Testis (tissue), 3 donors: ENCODE measurements around the gene TEAD3. TPM values are rescaled to one million over a fixed set of nuclear protein-coding genes. Genes with fewer than 3 reads are reported as not detected.

ENCODE experiments used
- DNase-seq: peaks from one replicate; pipeline ENCODE4 v3.0.0-alpha.2; 2019
- H3K27ac ChIP-seq, 2 donors: fragments of 200-600 bp; sonication (generic); one replicate each; pipeline ENCODE4 v1.5.1; 2019
- H3K27me3 ChIP-seq: fragments of 200-600 bp; sonication (generic); one replicate; pipeline ENCODE4 v1.5.1; 2019
- H3K36me3 ChIP-seq: fragments of 200-600 bp; sonication (generic); one replicate; pipeline ENCODE4 v1.5.1; 2017; ENCODE audit warnings: low read depth; ENCODE audit errors: missing control alignments
- H3K4me1 ChIP-seq: fragments of 200-600 bp; sonication (generic); one replicate; pipeline ENCODE4 v1.5.1; 2019
- H3K4me3 ChIP-seq, 2 donors: fragments of 200-600 bp; sonication (generic); one replicate each; pipeline ENCODE4 v1.5.1; 2017 to 2019
- H3K9me3 ChIP-seq: fragments of 200-600 bp; sonication (generic); one replicate; pipeline ENCODE4 v1.5.1; 2017
- POLR2A ChIP-seq: fragments of 450-650 bp; IDR thresholded peaks from one replicate; pipeline ENCODE4 v1.6.1; 2017; ENCODE audit warnings: antibody characterized with exemption, mild to moderate bottlenecking, moderate library complexity
- WGBS, 2 donors: methylation state at CpG; one replicate each; pipeline ENCODE4 v1.1.5; 2018; 5-methylcytosine and 5-hydroxymethylcytosine counted together
- intact Hi-C: fragments of 100-400 bp; cut with DNase I; formaldehyde crosslinking; loops from one replicate; pipeline ENCODE4 v1.15.1; 2023; ENCODE audit warnings: low total_unique reads
- polyA plus RNA-seq: library from polyadenylated mRNA; stranded (reverse); fragments of 350-450 nt; fragmentation: Illumina TruSeq; extraction: RNeasy Lipid Tissue Mini Kit (QIAGEN cat#74804); gene quantifications from one replicate; pipeline ENCODE4 v1.2.3, GENCODE V29; 2014; ENCODE audit warnings: low read depth, low replicate concordance; ENCODE audit not compliant: insufficient read depth
- total RNA-seq, 2 donors: library from RNA; depleted of rRNA; stranded (reverse); fragments of >200 nt; gene quantifications; one replicate each; pipeline ENCODE4 v1.2.3, GENCODE V29; 2016
- TF ChIP-seq, protein P1 (sequence below), 3 experiments: fragments of 450-650 bp in 2 of 3; fragments of 200-600 bp in 1 of 3; sonication (generic) in 1 of 3; IDR thresholded peaks; one replicate each; pipeline ENCODE4 v1.5.1; 2016 to 2019; ENCODE audit warnings: antibody characterized with exemption in 3 of 3, mild to moderate bottlenecking in 2 of 3, moderate library complexity in 1 of 3

The TEAD3 gene
- total and polyA plus RNA-seq, 3 donors from 2014 or later = 10.6 to 17.8 (median 16.2) TPM

DNA sequence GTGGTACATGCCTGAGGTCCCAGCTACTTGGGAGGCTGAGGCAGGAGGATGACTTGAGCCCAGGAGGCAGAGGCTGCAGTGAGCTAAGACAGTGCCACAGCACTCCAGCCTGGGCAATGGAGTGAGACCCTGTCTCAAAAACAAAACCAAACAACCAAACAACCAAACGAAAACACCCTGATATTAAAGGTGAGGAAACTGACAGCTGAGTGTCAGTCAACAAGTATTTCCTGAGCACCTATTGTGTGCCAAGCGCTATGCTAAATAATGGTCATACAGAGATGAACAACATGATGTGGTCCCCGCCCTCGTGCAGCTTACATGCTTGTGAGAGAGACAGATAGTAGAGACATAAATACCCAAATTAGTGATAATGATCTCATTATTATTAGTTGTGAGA is 17.7 kb upstream of the TEAD3 start:
- H3K27ac ChIP-seq = no peak overlapping the region
- WGBS, 2 donors = 85 to 90% methylated on average over 4 of the region's 4 CpGs

DNA sequence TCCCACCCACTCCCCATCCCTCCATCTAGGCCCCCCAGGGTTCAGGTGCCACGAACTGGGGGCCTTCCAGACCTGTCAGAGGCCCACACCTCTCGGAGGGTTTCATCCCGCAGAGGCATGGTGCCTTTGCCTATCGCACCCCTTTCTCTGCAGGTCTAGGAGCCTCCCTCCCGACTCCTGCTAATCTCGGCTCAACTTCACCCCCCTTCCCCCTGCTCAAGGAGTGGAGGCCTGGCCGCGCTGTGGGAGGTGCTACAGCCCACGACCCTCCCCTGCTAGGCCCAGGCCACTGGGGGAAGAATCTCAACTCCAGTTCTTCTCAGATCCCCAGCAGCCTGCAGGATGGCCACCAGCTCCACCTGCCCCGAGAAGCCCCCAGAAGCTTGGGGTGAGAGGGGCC is 15.9 kb upstream of the TEAD3 start, which contains the start of gene TULP1:
TSS of gene TULP1 (minus strand) at position 157 of the 400 bp plus-strand sequence. CDS start at position 119, 38 bp downstream.
- TF ChIP-seq, protein P1, sequence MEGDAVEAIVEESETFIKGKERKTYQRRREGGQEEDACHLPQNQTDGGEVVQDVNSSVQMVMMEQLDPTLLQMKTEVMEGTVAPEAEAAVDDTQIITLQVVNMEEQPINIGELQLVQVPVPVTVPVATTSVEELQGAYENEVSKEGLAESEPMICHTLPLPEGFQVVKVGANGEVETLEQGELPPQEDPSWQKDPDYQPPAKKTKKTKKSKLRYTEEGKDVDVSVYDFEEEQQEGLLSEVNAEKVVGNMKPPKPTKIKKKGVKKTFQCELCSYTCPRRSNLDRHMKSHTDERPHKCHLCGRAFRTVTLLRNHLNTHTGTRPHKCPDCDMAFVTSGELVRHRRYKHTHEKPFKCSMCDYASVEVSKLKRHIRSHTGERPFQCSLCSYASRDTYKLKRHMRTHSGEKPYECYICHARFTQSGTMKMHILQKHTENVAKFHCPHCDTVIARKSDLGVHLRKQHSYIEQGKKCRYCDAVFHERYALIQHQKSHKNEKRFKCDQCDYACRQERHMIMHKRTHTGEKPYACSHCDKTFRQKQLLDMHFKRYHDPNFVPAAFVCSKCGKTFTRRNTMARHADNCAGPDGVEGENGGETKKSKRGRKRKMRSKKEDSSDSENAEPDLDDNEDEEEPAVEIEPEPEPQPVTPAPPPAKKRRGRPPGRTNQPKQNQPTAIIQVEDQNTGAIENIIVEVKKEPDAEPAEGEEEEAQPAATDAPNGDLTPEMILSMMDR (IDR thresholded peaks at IDR 0.05) = no peak
- no peak for TF ChIP-seq POLR2A
- intact Hi-C loops = no loop called here
- Histone ChIP-seq H3K9me3 (no peaks in the 10 kb centered on the region), H3K4me1 (no peaks in the 10 kb centered on the region), H3K4me3 (peak within 1 kb of the TSS in 1 of 2 donors; percentile 18), H3K27me3 (no peaks in the 10 kb centered on the region), H3K27ac (no peak within 1 kb of the TSS), H3K36me3 (no peaks in the 10 kb centered on the region)
- WGBS, 2 donors = 62 to 79% methylated on average over 7 to 10 of the region's 10 CpGs
- DNase-seq = no peak

More for the DNA sequence above, 17.7 kb upstream of the TEAD3 start:
- no peaks in the 10 kb centered on the region for H3K4me1 ChIP-seq
- TF ChIP-seq POLR2A = no peak
- TF ChIP-seq, protein P1 (IDR thresholded peaks at IDR 0.05) = no peak
- no peak for DNase-seq
- intact Hi-C loops = no loop called here
- no peaks in the 10 kb centered on the region for H3K9me3 ChIP-seq
- no peaks in the 10 kb centered on the region for H3K36me3 ChIP-seq
- no peaks in the 10 kb centered on the region for H3K27me3 ChIP-seq
- H3K4me3 ChIP-seq = no peak overlapping the region

DNA sequence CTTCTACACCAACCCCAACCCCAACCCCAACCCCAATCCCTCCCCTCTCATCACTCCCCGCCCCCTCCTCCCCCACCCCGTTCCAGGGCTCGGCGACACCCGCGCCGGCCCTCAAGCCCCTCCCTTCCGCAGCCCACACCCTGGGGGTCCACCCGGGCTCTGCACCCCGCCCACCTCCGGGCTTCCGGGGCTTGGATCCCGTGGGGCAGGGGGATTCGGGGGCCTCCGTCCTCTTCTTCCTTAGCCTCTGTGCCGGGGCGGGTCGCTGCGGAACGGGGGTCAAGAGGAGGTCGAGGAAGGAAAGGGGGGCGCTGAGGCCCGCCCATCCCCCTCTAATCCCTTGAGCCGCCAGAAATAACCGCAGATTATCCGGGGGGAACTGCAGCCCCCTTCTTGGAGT is 15.1 kb upstream of the TEAD3 start:
- Histone ChIP-seq H3K4me1 (no peaks in the 10 kb centered on the region), H3K27me3 (no peaks in the 10 kb centered on the region), H3K27ac (no peak overlapping the region), H3K36me3 (no peaks in the 10 kb centered on the region), H3K4me3 (peak overlapping the region in 1 of 2 donors; percentile 18), H3K9me3 (no peaks in the 10 kb centered on the region)
- TF ChIP-seq, protein P1 (IDR thresholded peaks at IDR 0.05) = no peak
- no peak for TF ChIP-seq POLR2A
- 7 to 18% methylated on average over 11 to 26 of the region's 26 CpGs for WGBS, 2 donors
- intact Hi-C loops = no loop called here
- DNase-seq = no peak

DNA sequence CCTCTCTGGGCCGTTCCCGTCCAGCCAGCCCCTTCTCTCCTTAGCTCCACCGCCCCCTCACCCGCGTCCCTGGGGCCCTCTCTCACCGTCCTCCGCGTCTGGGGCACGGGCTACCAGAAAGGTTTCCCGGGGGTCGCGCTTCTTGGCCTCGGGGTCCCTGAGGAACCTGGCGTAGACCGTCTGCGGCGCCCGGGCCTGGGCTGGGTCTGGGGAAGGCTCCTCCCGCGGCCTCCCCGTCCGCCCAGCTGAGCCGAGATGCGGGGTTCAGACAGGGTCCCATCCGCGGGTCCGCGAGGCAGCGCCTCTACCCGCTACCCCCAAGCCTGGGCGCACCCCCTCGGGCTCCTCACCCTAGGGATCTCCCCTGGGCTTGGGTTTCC is 14.7 kb upstream of the TEAD3 start:
- Histone ChIP-seq H3K9me3 (no peaks in the 10 kb centered on the region), H3K36me3 (no peaks in the 10 kb centered on the region), H3K27me3 (no peaks in the 10 kb centered on the region), H3K4me1 (no peaks in the 10 kb centered on the region), H3K4me3 (no peak overlapping the region), H3K27ac (no peak overlapping the region)
- 9 to 14% methylated on average over 26 to 31 of the region's 32 CpGs for WGBS, 2 donors
- no peak for TF ChIP-seq POLR2A
- TF ChIP-seq, protein P1 (IDR thresholded peaks at IDR 0.05) = no peak
- intact Hi-C loops = no loop called here
- DNase-seq = no peak

DNA sequence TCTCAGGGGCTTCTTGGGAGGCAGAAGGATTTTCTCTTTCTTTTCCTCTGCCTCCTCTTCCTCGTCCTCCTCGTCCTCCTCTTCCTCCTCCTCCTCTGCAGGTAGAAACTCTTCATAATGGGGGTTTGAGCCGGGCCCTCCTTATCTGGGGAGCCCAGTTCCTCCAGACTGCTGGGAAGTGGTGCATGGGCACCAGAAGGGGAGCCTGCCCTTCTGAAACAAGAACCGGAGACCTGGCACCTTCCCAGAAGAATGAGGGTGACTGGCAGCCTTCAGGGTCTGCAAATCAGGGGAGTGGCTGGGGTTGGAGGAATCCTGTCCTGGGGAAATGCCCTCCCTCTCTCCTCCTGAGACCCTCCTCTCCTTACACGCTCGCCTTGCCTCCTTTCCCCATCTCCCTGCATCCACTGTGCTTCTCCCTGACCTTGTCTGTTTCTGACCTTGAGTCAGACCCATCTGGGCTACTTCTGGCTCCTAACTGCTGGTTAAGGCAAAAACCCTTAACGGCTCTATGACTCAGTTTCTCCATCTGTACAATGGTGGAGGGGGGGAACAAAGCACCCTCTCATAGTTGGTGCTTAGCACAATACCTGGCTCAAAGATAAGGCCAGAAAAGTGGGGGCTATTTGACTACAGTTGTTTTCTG is 14.2 kb upstream of the TEAD3 start:
- Histone ChIP-seq H3K27ac (no peak overlapping the region), H3K4me3 (no peak overlapping the region), H3K36me3 (no peaks in the 10 kb centered on the region), H3K9me3 (no peaks in the 10 kb centered on the region), H3K4me1 (no peaks in the 10 kb centered on the region), H3K27me3 (no peaks in the 10 kb centered on the region)
- WGBS, 2 donors = 52 to 62% methylated on average over 6 to 7 of the region's 7 CpGs
- DNase-seq = no peak
- intact Hi-C loops = no loop called here
- no peak for TF ChIP-seq POLR2A
- TF ChIP-seq, protein P1 (IDR thresholded peaks at IDR 0.05) = no peak
